ENCODE data around the gene YOD1.

YOD1 gene

GRCh38 chr1:207004931-207005830, 45.8 kb downstream of the YOD1 start:
- DNase-seq, result peak; percentile 39 to 52

GRCh38 chr1:207003210-207003609, 47.8 kb downstream of the YOD1 start:
- DNase-seq, result no peak

GRCh38 chr1:207002724-207003146, 48.3 kb downstream of the YOD1 start:
- no peak for DNase-seq

GRCh38 chr1:207001492-207002245, 49.3 kb downstream of the YOD1 start:
- DNase-seq, result no peak

GRCh38 chr1:207000651-207001291, 50.2 kb downstream of the YOD1 start:
- no peak for DNase-seq

GRCh38 chr1:206998816-206999215, 52.2 kb downstream of the YOD1 start:
- DNase-seq, result no peak
